ENCODE data around the gene CEP192.
"Not testable (repeated sequence)": the region's sequence is repeated elsewhere in the genome, so short reads cannot be mapped to it uniquely, and the experiment has no call there.

CEP192 gene

GRCh38 chr18:13096719-13097118, 105.6 kb downstream of the CEP192 start:
- no peak overlapping the region for H3K27ac ChIP-seq
- no peak for DNase-seq (ENCODE audit: low read depth, low spot score)

- not testable (repeated sequence) for H3K27ac ChIP-seq; DNase-seq (ENCODE audit: low read depth, low spot score)
Observed at GRCh38 chr18:13098104-13098503, 106.9 kb downstream of the CEP192 start.

GRCh38 chr18:13099113-13099512, 108.0 kb downstream of the CEP192 start:
- no peak for DNase-seq (ENCODE audit: low read depth, low spot score)
- H3K27ac ChIP-seq, result no peak overlapping the region

- H3K27ac ChIP-seq, result no peak overlapping the region
- DNase-seq (ENCODE audit: low read depth, low spot score), result no peak
Observed at GRCh38 chr18:13100942-13101658, 109.9 kb downstream of the CEP192 start.

- no peak overlapping the region for H3K27ac ChIP-seq
- DNase-seq (ENCODE audit: low read depth, low spot score), result no peak
Observed at GRCh38 chr18:13101659-13102197, 110.6 kb downstream of the CEP192 start.

- no peak for DNase-seq (ENCODE audit: low read depth, low spot score)
- H3K27ac ChIP-seq, result no peak overlapping the region
Observed at GRCh38 chr18:13103366-13103765, 112.2 kb downstream of the CEP192 start.

- no peak overlapping the region for H3K27ac ChIP-seq
- no peak for DNase-seq (ENCODE audit: low read depth, low spot score)
Observed at GRCh38 chr18:13105059-13105458, 113.9 kb downstream of the CEP192 start.

- no peak overlapping the region for H3K27ac ChIP-seq
- DNase-seq (ENCODE audit: low read depth, low spot score), result no peak
Observed at GRCh38 chr18:13107074-13107473, 115.9 kb downstream of the CEP192 start.

GRCh38 chr18:13108330-13108729, 117.2 kb downstream of the CEP192 start:
- DNase-seq (ENCODE audit: low read depth, low spot score), result no peak
- H3K27ac ChIP-seq, result no peak overlapping the region

- H3K27ac ChIP-seq, result no peak overlapping the region
- DNase-seq (ENCODE audit: low read depth, low spot score), result no peak
Observed at GRCh38 chr18:13110559-13110958, 119.4 kb downstream of the CEP192 start.

GRCh38 chr18:13112982-13113381, 121.8 kb downstream of the CEP192 start:
- DNase-seq (ENCODE audit: low read depth, low spot score), result no peak
- no peak overlapping the region for H3K27ac ChIP-seq

GRCh38 chr18:13120255-13120654, 129.1 kb downstream of the CEP192 start:
- no peak overlapping the region for H3K27ac ChIP-seq

GRCh38 chr18:13120983-13121441, 129.8 kb downstream of the CEP192 start:
- no peak overlapping the region for H3K27ac ChIP-seq
- no peak for DNase-seq (ENCODE audit: low read depth, low spot score)

More at GRCh38 chr18:13120255-13120654, 129.1 kb downstream of the CEP192 start:
- no peak for DNase-seq (ENCODE audit: low read depth, low spot score)

GRCh38 chr18:13124411-13124810, 133.2 kb downstream of the CEP192 start:
- DNase-seq (ENCODE audit: low read depth, low spot score), result no peak
- no peak overlapping the region for H3K27ac ChIP-seq

- DNase-seq (ENCODE audit: low read depth, low spot score), result no peak
- H3K27ac ChIP-seq, result no peak overlapping the region
Observed at GRCh38 chr18:13125191-13125590, 134.0 kb downstream of the CEP192 start.

- DNase-seq (ENCODE audit: low read depth, low spot score), result no peak
Observed at GRCh38 chr18:13126966-13127598, 135.9 kb downstream of the CEP192 start.

GRCh38 chr18:13131283-13131682, 140.1 kb downstream of the CEP192 start:
- no peak for DNase-seq (ENCODE audit: low read depth, low spot score)
- no peak overlapping the region for H3K27ac ChIP-seq

More at GRCh38 chr18:13126966-13127598, 135.9 kb downstream of the CEP192 start:
- H3K27ac ChIP-seq, result no peak overlapping the region

GRCh38 chr18:13134551-13135401, 143.6 kb downstream of the CEP192 start:
- no peak overlapping the region for H3K27ac ChIP-seq
- DNase-seq (ENCODE audit: low read depth, low spot score), result no peak

- no peak overlapping the region for H3K27ac ChIP-seq
- no peak for DNase-seq (ENCODE audit: low read depth, low spot score)
Observed at GRCh38 chr18:13136056-13136903, 145.1 kb downstream of the CEP192 start.
